MCF 10A (cell line): Measurements from ENCODE around the gene TOP2A. TPM values are rescaled to one million over a fixed set of nuclear protein-coding genes. Genes with fewer than 3 reads are reported as not detected.

Experiments
- BruUV-seq: library from RNA; stranded (reverse); fragments of 400-500 nt; replicated peaks from 2 replicates; lab custom pipeline; 2021; lab: Mats Ljungman, UMichigan
- CTCF ChIA-PET: fragments of 300-600 bp; sonication (Branson Sonifier 250); formaldehyde crosslinking; extraction: SDS; loops from one replicate; lab custom pipeline; 2021; ENCODE audit warnings: antibody characterized with exemption, inconsistent platforms; lab: Yijun Ruan, JAX
- POLR2A ChIA-PET: fragments of 300-600, 350-650 bp; sonication (Branson Sonifier 250); formaldehyde crosslinking; extraction: SDS; loops from one replicate; lab custom pipeline; 2020; ENCODE audit warnings: antibody characterized with exemption, inconsistent platforms; lab: Yijun Ruan, JAX
- DNase-seq: peaks from one replicate; pipeline ENCODE4 v3.0.0-alpha.2; 2018; ENCODE audit not compliant: unreplicated experiment
- H3K27ac Mint-ChIP-seq: one replicate; pipeline ENCODE4 v1.8.0; 2022; ENCODE audit warnings: mild to moderate bottlenecking, low read depth, mixed read lengths; ENCODE audit not compliant: unreplicated experiment
- H3K27me3 Mint-ChIP-seq: one replicate; pipeline ENCODE4 v1.8.0; 2022; ENCODE audit warnings: mixed read lengths; ENCODE audit not compliant: insufficient read depth, unreplicated experiment
- H3K36me3 Mint-ChIP-seq: one replicate; pipeline ENCODE4 v1.8.0; 2022; ENCODE audit warnings: mild to moderate bottlenecking, moderate library complexity, mixed read lengths; ENCODE audit not compliant: insufficient read depth, unreplicated experiment
- H3K4me1 Mint-ChIP-seq: one replicate; pipeline ENCODE4 v1.8.0; 2022; ENCODE audit warnings: mixed read lengths; ENCODE audit not compliant: insufficient read depth, unreplicated experiment
- H3K4me3 Mint-ChIP-seq: one replicate; pipeline ENCODE4 v1.8.0; 2022; ENCODE audit warnings: mild to moderate bottlenecking, moderate library complexity, mixed read lengths; ENCODE audit not compliant: unreplicated experiment
- H3K9me3 Mint-ChIP-seq: one replicate; pipeline ENCODE4 v1.8.0; 2022; ENCODE audit warnings: mixed read lengths; ENCODE audit not compliant: unreplicated experiment
- intact Hi-C: fragments of 100-400 bp; cut with micrococcal nuclease; formaldehyde crosslinking; loops from 2 replicates; pipeline ENCODE4 v1.14.1; 2022
- total RNA-seq: library from RNA; stranded (reverse); gene quantifications from 2 replicates; pipeline ENCODE4 v1.2.3, GENCODE V29; 2022
- TF ChIP-seq, protein P1 (sequence below): fragments of 200-600 bp; IDR thresholded peaks from one replicate; pipeline ENCODE4 v1.8.0; 2022; ENCODE audit warnings: antibody characterized with exemption, mild to moderate bottlenecking; ENCODE audit not compliant: unreplicated experiment

The TOP2A gene
- total RNA-seq, 1 experiment from 2014 or later: 151 TPM

- no peaks in the 10 kb centered on the region for H3K27me3 Mint-ChIP-seq
- no TSS peak for BruUV-seq
- ChIA-PET POLR2A (no interaction called here), CTCF (interaction anchor here (0.7 to 2.8 kb wide), 4 partner anchors 17 to 65 kb away, joined by 3 to 12 read pairs (median 3); no protein-coding TSS in a partner anchor)
- H3K4me3 Mint-ChIP-seq: no peak overlapping the region
- peaks cover 10% of the 10 kb centered on the region for H3K4me1 Mint-ChIP-seq
- peaks cover 7% of the 10 kb centered on the region for H3K36me3 Mint-ChIP-seq
- H3K9me3 Mint-ChIP-seq: peaks cover under 1% of the 10 kb centered on the region
- intact Hi-C loops: no loop called here
- H3K27ac Mint-ChIP-seq: no peak overlapping the region
- no peak for DNase-seq
- TF ChIP-seq, protein P1, sequence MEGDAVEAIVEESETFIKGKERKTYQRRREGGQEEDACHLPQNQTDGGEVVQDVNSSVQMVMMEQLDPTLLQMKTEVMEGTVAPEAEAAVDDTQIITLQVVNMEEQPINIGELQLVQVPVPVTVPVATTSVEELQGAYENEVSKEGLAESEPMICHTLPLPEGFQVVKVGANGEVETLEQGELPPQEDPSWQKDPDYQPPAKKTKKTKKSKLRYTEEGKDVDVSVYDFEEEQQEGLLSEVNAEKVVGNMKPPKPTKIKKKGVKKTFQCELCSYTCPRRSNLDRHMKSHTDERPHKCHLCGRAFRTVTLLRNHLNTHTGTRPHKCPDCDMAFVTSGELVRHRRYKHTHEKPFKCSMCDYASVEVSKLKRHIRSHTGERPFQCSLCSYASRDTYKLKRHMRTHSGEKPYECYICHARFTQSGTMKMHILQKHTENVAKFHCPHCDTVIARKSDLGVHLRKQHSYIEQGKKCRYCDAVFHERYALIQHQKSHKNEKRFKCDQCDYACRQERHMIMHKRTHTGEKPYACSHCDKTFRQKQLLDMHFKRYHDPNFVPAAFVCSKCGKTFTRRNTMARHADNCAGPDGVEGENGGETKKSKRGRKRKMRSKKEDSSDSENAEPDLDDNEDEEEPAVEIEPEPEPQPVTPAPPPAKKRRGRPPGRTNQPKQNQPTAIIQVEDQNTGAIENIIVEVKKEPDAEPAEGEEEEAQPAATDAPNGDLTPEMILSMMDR: no peak
Observed at GRCh38 chr17:40366861-40367518, 50.7 kb downstream of the TOP2A start.

DNA sequence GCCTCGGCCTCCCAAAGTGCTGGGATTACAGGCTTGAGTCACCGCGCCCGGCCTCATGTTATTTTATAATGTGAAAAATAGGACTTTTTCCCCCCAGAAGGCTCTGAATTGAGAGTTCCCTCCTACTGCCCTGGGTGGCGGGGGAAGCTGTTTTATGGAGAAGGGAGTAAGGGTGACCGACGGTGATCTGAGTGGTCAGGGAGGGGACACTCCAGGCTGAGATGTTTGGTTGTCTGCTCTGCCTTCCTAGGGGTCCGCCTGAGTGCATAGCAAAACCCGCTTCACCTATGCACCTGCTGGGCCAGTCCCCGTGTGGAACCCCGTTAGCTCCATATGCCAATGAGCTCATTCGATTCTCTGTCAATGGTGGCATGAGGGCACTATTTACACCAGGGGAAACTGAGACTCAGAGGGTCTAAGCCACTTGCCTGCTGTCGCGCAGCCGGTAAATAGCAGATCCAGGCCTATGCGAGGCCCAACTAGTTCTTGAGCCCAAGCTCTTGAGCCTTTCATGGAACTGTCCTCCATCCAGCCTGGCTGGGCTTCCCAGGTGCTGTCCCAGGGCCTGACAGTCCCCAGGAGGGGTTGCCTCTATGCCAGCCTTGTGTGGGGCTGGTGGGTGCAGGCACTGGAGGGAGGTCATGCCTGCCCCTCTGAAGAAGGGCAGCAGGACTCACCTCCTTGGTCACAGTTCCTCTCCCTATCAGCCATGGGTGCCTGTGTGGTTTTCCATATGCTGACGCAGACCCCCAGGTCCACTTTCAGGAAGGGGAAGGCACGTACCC, 51.4 kb downstream of the TOP2A start:
- Mint-ChIP-seq H3K4me3 (no peak overlapping the region), H3K36me3 (peaks cover 6% of the 10 kb centered on the region), H3K27ac (no peak overlapping the region), H3K4me1 (peaks cover 5% of the 10 kb centered on the region), H3K27me3 (no peaks in the 10 kb centered on the region), H3K9me3 (no peaks in the 10 kb centered on the region)
- DNase-seq: no peak
- intact Hi-C loops: no loop called here
- TF ChIP-seq, protein P1: no peak
- POLR2A ChIA-PET: interaction anchor here (0.7 to 1.0 kb wide), 2 partner anchors 49 to 182 kb away, joined by 3 read pairs; no protein-coding TSS in a partner anchor
- no TSS peak for BruUV-seq
- CTCF ChIA-PET: interaction anchor here (0.5 to 2.8 kb wide), 8 partner anchors 18 to 194 kb away, joined by 3 to 12 read pairs (median 3); no protein-coding TSS in a partner anchor

DNA sequence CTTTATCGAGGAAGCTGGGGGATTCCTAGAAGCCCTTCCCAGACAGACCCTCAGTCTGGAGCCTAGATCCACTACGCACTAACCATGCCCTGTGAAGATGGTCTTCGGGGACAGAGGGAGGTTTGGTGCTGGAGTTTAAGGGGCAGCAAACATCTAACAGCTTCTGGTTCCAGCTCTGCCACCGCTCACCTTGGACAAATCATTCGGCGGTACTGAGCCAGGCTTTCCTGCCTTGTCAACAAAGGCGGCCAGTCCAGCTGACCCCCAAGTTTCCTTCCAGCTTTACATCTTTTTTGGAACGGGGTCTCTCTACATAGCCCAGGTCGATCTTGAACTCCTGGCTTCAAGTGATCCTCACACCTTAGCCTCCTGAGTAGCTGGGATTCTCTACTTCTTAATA, 52.8 kb downstream of the TOP2A start:
- peaks cover 6% of the 10 kb centered on the region for H3K36me3 Mint-ChIP-seq
- intact Hi-C loops: no loop called here
- H3K4me1 Mint-ChIP-seq: peaks cover 5% of the 10 kb centered on the region
- no peaks in the 10 kb centered on the region for H3K9me3 Mint-ChIP-seq
- no peak overlapping the region for H3K27ac Mint-ChIP-seq
- DNase-seq: no peak
- ChIA-PET POLR2A (interaction anchor here (1.3 kb wide), 1 partner anchor 108 kb away, joined by 4 read pairs; no protein-coding TSS in a partner anchor), CTCF (interaction anchor here (0.6 to 15.7 kb wide), 10 partner anchors 10 to 1301 kb away, joined by 3 to 396 read pairs (median 4); partner anchors contain the start of gene RARA)
- H3K27me3 Mint-ChIP-seq: no peaks in the 10 kb centered on the region
- TF ChIP-seq, protein P1: no peak
- H3K4me3 Mint-ChIP-seq: peak overlapping the region; percentile 28
- BruUV-seq: no TSS peak
